GM18505 (cell line): ENCODE results near the gene TSSK2.
"Not testable (repeated sequence)": the region's sequence is repeated elsewhere in the genome, so short reads cannot be mapped to it uniquely, and the experiment has no call there.

Experiments used
- ATAC-seq: cut with Tn5 transposase; IDR thresholded peaks from one replicate; pipeline ENCODE4 v1.9.1; 2021; ENCODE audit not compliant: unreplicated experiment
- POLR2A ChIP-seq: IDR thresholded peaks from 4 replicates; pipeline ENCODE4 v1.6.1; 2011; ENCODE audit warnings: borderline replicate concordance; ENCODE audit not compliant: insufficient read depth, insufficient read length; ENCODE audit errors: extremely low read depth

TSSK2 gene

DNA sequence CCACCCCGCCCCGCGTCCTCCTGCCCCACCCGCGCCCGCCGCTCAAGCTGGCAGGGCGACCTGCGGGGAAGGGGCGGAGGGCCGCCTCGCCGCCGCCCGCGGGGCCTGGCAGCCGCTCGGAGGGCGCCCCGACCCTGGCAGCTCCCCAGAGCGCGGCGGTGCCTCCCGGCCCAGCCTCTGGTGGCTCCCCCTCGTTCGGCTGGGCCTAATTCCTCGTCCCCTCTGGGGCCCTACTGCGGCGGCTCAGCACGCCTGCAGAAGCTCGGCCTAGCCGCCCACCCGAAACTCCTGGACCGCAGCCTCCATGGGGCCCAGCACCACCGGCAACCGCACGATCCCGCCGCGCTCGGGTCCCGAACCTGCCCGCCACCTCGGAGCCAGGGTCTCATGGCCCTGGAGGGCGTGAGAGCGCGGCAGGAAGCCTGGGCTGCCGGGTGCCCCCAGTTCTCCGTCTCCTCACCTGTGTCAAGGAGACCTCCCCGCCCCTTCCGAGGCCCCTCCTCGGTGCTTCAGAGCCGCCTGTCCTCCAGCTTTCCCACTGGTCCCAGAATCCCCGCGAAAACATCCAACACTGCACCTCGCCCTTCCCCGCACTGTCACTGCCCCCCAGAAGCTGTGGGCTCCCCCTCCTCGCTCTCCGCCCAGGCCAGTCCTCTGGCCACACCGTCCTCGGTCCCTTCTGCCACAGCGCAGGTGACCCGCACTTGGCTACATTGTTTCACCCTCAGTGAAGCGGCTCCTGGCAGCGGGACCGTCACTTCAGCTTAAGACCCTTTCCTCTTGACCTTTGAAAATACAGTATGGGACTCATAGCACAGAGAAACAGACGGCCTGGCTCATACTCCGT, 19.6 kb downstream of the TSSK2 start:
- no peak for ATAC-seq
- TF ChIP-seq POLR2A: no peak

DNA sequence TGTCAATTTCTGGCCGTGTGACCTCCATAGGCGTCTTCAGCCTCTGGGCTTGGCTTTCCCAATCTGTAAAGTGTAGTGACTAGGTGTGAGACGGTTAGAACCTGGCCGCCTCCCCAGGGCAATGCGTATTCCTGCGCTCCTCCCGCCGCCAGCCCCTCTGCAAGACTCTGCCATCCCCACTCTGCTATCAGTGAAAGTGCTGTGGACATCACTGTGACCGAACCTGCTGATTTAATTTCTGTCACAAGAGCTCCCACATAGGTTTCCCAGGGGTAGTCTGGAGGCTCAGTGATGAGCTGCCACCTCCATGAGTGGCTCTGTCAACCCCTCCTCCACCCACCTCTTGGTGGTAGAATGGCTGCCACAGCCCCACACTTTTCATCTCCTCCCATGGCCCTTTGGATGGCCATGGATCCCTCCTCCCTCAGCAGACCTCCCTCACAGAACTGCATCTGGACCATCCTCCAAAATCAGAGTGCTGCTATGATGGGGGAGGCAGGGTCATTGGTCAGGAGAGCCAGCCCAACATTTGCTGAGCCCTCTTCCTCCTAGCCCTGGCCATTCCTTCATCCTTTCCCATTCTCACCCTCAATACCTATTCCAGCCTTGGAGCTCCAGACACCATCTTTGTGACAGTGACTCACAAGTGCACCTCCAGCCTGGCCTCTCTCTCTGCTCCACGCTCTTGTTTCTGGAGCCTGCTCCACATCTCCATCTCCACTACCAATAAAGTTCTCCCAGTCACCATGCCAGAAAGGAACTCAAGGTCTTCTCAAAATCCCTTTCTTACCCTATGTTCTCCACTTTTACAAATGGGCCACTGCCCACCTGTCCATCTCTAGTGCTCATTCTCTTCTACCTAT, 20.5 kb downstream of the TSSK2 start:
- no peak for ATAC-seq
- no peak for TF ChIP-seq POLR2A

DNA sequence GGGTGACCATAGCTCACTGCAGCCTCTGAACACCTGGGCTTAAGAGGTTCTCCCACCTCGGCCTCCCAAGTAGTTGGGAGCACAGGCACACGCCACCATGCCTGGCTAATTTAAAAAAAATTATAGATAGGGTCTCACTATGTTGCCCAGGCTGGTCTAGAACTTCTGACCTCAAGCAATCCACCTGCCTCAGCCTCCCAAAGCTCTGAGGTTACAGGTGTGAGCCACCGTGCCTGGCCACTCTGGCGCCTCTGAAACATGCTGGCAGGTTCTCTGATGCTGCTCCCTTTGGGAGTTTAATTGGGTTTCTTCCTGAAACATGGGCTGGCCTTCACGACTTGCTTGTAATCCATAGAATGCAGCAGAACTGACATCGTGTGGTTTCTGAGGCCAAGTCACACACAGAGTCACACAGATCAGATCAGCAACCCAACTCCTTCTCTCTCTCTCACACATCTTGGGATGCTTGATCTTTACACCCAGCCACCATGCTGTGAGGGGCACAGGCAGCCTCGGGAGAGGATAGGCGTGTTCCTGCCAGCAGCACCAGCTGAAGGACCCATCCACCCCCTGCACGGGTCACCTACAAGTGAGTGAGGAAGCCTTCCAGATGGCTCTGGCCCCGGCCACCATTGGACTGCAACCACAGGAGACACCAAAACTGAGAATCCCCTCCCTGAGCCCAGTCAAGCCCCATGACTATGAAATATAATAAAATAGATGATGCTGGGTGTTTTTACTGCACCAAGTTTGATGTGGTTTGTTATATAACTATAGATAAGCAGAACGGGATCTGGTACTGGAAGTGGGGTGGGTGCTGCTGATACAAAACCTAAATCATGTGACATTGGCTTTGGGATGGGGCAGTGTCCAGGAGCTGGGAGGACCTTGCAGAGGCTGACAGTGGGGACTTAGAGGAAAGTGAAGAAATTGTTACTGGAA, 22.1 kb downstream of the TSSK2 start:
- ATAC-seq: no peak
- no peak for TF ChIP-seq POLR2A

DNA sequence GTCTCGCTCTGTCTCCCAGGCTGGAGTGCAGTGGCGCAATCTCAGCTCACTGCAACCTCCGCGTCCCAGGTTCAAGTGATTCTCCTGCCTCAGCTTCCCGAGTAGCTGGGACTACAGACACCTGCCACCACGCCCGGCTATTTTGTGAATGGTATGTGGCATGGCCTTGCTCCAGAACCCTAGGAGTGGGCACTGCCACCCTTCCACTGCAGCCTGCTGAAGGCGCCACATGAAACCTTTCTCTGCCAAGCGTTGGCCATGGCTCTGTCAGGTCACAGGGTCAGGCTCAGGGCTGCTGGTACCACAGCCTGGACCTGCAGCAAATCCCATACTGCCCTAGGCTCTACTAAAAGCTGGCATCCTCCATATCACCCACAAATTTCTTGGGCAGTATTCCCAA, 25.0 kb downstream of the TSSK2 start:
- ATAC-seq: not testable (repeated sequence)

DNA sequence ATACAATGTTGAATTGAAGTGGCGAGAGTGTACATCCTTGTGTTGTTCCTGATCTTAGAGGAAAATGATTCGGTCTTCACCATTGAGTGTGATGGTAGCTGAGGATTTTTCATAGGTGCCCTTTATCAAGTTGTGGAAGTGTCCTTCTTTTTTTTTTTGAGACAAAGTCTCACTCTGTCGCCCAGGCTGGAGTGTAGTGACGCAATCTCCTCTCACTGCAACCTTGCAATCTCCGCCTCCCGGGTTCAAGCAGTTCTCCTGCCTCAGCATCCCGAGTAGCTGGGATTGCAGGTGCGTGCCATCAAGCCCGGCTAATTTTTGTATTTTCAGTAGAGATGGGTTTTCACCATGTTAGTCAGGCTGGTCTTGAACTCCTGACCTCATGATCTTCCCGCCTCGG, 27.5 kb downstream of the TSSK2 start:
- ATAC-seq: not testable (repeated sequence)

DNA sequence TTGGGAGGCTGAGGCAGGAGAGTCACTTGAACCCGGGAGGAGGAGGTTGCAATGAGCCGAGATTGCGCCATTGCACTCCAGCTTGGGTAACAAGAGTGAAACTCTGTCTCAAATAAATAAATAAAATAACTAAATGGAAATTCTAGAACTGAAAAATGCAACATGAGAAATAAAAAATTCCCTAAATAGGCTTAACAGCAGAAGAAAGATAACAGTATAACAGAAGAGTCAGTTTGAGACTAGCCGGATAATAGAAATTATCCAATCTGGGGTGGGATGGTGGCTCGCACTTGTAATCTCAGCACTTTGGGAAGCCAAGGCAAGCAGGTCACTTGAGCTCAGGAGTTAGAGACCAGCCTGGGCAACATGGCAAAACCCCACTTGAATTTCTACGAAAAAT, 33.3 kb downstream of the TSSK2 start:
- TF ChIP-seq POLR2A: no peak
- ATAC-seq: no peak

DNA sequence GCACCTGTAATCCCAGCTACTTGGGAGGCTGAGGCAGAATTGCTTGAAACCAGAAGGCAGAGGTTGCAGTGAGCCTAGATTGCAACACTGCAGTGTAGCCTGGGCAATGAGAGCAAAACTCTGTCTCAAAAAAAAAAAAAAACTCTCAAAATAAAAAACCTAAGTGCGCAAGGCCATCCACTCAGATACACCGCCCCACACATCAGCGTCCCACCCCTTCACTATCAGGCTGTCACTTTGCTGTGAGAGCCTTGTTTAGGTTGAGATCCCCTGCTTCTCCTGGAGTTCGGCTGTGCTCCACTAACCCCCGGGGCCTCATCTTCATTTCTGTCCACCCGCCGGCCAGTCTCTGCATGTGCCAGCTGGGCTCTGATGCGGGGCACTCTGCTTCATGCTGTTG, 35.3 kb downstream of the TSSK2 start:
- TF ChIP-seq POLR2A: no peak
- no peak for ATAC-seq

DNA sequence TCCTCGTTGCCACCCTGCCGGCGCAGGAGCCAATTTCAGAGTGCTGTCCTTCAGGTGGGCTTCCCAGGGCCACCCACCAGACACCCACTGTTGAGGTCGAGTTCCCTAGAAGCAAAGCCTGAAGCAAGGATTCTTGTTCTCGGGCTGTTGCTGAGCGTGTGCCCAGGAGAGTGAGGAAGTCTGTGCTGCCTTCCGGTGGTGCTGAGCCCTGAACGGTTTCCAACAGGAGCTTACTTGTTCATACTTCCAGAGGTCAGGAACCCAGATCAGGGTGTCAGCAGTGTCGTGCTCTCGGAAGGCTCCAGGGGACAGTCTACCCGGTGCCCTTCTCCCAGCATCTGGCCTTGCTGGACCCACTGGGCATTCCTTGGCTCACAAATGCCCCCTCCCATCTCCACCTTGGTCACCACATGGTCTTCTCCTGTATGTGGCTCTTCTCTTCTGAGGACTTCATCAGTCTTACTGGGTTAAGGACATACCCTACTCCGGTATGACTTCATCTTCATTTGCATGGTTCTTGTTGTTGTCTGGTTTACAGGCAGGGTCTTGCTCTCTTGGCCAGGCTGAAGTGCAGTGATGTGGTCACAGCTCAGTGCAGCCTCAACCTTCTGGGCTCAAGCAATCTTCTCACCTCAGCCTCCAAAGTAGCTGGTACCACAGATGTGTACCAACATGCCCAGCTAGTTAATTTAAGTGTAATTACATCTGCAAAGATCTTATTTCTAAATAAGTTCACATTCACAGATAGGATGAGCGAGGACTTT, 36.2 kb downstream of the TSSK2 start:
- no peak for TF ChIP-seq POLR2A
- no peak for ATAC-seq

DNA sequence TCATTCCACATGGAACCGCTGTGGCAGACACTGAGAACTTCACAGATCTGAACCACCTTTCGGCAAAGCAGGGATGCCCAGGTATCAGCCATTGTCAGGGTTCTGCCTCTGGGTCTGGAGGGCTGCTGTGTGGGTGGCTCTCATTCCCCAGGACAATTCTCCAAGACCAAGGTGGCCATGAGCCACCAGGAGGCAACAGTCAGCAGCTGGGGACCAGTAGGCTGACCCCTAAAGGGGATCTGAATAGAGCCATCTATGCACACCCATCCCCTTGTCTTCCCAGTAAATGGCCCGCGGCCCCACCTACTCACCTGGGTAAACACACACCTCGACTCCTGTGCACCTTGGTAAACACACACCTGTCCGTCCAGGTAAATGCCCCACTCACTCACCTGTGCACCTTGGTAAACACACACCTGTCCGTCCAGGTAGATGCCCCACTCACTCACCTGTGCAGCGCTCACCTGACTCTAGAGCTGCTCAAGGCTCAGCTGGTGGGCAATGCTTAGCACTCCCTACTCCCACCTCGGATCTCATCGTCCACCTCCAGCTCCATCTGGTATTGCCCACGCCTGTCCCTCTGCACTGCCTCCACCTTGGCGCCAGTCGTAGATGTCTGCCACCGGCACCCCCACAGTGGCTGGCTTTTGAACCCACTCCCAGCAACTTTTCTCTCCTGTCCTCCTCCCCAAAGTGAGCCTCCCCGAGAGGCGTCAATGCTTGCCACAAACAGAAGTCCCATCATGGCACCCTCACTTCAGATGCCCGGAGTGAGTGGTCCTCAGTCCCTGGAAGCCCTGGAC, 37.2 kb downstream of the TSSK2 start:
- TF ChIP-seq POLR2A: no peak
- no peak for ATAC-seq

DNA sequence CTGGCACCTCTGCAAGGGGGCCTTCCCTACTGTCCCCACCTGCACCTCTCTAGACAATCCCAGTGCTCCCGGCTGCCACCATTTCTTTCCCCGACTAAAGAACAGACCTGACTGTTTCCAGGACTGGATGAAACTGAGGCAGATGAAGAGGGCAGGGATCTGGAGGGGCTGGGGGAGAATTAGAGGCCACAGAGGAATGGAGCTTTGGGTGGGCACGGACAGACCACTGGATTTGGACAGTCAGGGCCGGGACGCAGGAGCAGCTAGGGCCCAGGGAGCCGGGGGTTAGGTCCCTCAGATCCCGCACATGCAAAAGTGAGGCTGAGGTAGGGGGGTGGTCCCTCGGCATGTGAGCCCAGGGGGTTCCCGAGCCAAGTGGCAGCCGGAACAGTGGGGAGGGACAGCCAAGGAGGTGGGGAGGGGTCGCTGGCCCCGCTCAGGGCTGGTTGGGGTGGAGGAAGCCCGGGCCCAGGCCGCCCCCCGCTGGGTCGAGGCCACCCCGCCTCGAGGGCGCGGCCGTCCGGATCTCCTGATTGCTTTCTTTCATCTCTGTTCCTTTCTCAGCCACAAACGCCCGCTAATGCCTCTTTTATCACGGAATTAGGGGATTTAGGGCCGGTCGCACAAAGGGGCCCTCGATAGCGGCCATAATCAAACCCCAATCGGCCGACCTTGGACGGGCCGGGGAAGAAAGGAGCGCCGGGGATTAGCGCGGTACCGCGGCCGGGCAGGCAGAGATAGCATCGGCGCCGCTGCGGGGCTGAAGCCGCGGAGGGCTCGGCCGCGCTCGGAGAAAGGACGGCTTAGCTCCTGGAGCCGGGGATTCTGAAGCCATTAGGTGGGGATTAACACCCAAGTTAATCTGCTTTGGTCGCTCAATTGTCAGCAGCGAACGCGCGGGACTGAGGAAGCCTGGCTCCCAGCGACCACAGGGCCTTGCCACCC, 38.2 kb downstream of the TSSK2 start:
- no peak for ATAC-seq
- no peak for TF ChIP-seq POLR2A

DNA sequence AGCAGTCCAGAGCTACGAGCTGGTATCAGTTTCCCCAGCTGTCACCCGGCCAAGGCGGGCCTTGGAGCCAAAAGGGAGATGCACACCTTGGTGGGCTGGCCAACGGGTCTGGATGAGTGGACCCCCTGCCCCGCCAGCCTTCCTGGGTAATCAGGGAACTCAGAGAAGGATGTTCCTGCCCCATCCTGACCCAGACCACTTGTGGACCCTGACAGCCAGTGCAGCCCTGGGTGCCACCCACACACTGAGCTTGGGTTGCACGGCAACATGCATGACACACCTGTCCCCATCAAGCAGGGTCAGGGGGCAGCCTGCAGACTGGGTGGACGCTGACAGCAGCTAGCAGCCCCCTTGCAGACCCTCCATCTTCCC, 38.8 kb downstream of the TSSK2 start:
- no peak for TF ChIP-seq POLR2A
- no peak for ATAC-seq
